ENCODE results near the gene RAD9B.

RAD9B gene

GRCh38 chr12:110528277-110528839 lies 26.2 kb downstream of the RAD9B start:
- no peak for DNase-seq (ENCODE audit: low read depth)

- DNase-seq (ENCODE audit: low read depth), result no peak
Observed at GRCh38 chr12:110530511-110530910, 28.4 kb downstream of the RAD9B start.

GRCh38 chr12:110531741-110532333 lies 29.7 kb downstream of the RAD9B start:
- no peak for DNase-seq (ENCODE audit: low read depth)

- DNase-seq (ENCODE audit: low read depth), result no peak
Observed at GRCh38 chr12:110532644-110533043, 30.5 kb downstream of the RAD9B start.

- no peak for DNase-seq (ENCODE audit: low read depth)
Observed at GRCh38 chr12:110533607-110534006, 31.5 kb downstream of the RAD9B start.

- no peak for DNase-seq (ENCODE audit: low read depth)
Observed at GRCh38 chr12:110534811-110535210, 32.7 kb downstream of the RAD9B start.

GRCh38 chr12:110536834-110537604 lies 34.9 kb downstream of the RAD9B start:
- no peak for DNase-seq (ENCODE audit: low read depth)

- DNase-seq (ENCODE audit: low read depth), result no peak
Observed at GRCh38 chr12:110537605-110538409, 35.7 kb downstream of the RAD9B start.

- DNase-seq (ENCODE audit: low read depth), result no peak
Observed at GRCh38 chr12:110538869-110539622, 36.9 kb downstream of the RAD9B start.

- no peak for DNase-seq (ENCODE audit: low read depth)
Observed at GRCh38 chr12:110540048-110540447, 37.9 kb downstream of the RAD9B start.

- no peak for DNase-seq (ENCODE audit: low read depth)
Observed at GRCh38 chr12:110543252-110543959, 41.3 kb downstream of the RAD9B start.

- DNase-seq (ENCODE audit: low read depth), result no peak
Observed at GRCh38 chr12:110543965-110544364, 41.8 kb downstream of the RAD9B start.

GRCh38 chr12:110545259-110545658 lies 43.1 kb downstream of the RAD9B start:
- DNase-seq (ENCODE audit: low read depth), result peak; percentile 93

- no peak for DNase-seq (ENCODE audit: low read depth)
Observed at GRCh38 chr12:110545812-110546211, 43.7 kb downstream of the RAD9B start.

- DNase-seq (ENCODE audit: low read depth), result peak; percentile 93
Observed at GRCh38 chr12:110546339-110546738, 44.2 kb downstream of the RAD9B start.

- DNase-seq (ENCODE audit: low read depth), result no peak
Observed at GRCh38 chr12:110547090-110547489, 45.0 kb downstream of the RAD9B start.

- no peak for DNase-seq (ENCODE audit: low read depth)
Observed at GRCh38 chr12:110548678-110549077, 46.5 kb downstream of the RAD9B start.

GRCh38 chr12:110549716-110550115 lies 47.6 kb downstream of the RAD9B start:
- no peak for DNase-seq (ENCODE audit: low read depth)

GRCh38 chr12:110550981-110551380 lies 48.9 kb downstream of the RAD9B start:
- DNase-seq (ENCODE audit: low read depth), result no peak
